DND-41 (cell line): ENCODE measurements around the gene SLC11A2.

Experiments used
- ATAC-seq: fragments of 200-7000 bp; cut with Tn5 transposase; 3 replicates; pipeline ENCODE4 v1.9.1; 2021; ENCODE audit warnings: low read depth; ENCODE audit not compliant: insufficient read depth
- DNase-seq: peaks from one replicate; pipeline ENCODE4 v3.0.0-alpha.2; 2020
- H2AFZ ChIP-seq: 2 replicates; pipeline ENCODE4 v1.6.0; 2012; ENCODE audit warnings: low read depth, low read length
- H3K27ac ChIP-seq: 2 replicates; pipeline ENCODE4 v1.5.1; 2012; ENCODE audit warnings: low read length, inconsistent platforms
- H3K27me3 ChIP-seq: fragments of 200-600 bp; sonication (generic); 2 replicates; pipeline ENCODE4 v1.6.0; 2012; ENCODE audit warnings: low read length, mild to moderate bottlenecking, inconsistent platforms; ENCODE audit not compliant: insufficient read depth, poor library complexity
- H3K36me3 ChIP-seq: 2 replicates; pipeline ENCODE4 v1.5.1; 2012; ENCODE audit warnings: low read length, inconsistent platforms; ENCODE audit not compliant: insufficient read depth
- H3K4me1 ChIP-seq: 2 replicates; pipeline ENCODE4 v1.5.1; 2012; ENCODE audit warnings: mild to moderate bottlenecking, low read length; ENCODE audit not compliant: insufficient read depth
- H3K4me2 ChIP-seq: 2 replicates; pipeline ENCODE4 v1.6.0; 2012; ENCODE audit warnings: mild to moderate bottlenecking, moderate library complexity, low read length, inconsistent platforms; ENCODE audit not compliant: insufficient read depth
- H3K4me3 ChIP-seq, 2 experiments: fragments of 200-600 bp in 1 of 2; shearing (Covaris generic) in 1 of 2; 2 replicates each; pipeline ENCODE4 v1.5.1; 2012 to 2016; ENCODE audit warnings: inconsistent platforms in 2 of 2, low read length in 2 of 2, mild to moderate bottlenecking in 2 of 2, low read depth in 1 of 2, moderate library complexity in 1 of 2
- H3K79me2 ChIP-seq: 2 replicates; pipeline ENCODE4 v1.6.0; 2012; ENCODE audit warnings: low read length, inconsistent platforms; ENCODE audit not compliant: insufficient read depth
- H3K9ac ChIP-seq: 2 replicates; pipeline ENCODE4 v1.6.0; 2012; ENCODE audit warnings: low read depth, mild to moderate bottlenecking, inconsistent platforms, low read length, moderate library complexity
- H3K9me3 ChIP-seq: 2 replicates; pipeline ENCODE4 v1.5.1; 2012; ENCODE audit warnings: low read length, moderate library complexity, mild to moderate bottlenecking, inconsistent platforms; ENCODE audit not compliant: insufficient read depth, severe bottlenecking
- H4K20me1 ChIP-seq: 2 replicates; pipeline ENCODE4 v1.6.0; 2012; ENCODE audit warnings: low read length; ENCODE audit not compliant: insufficient read depth
- EZH2 ChIP-seq: IDR thresholded peaks from 3 replicates; pipeline ENCODE4 v1.6.1; 2012; ENCODE audit warnings: borderline replicate concordance, low read depth, mild to moderate bottlenecking, moderate library complexity, low read length, inconsistent platforms; ENCODE audit not compliant: severe bottlenecking
- TF ChIP-seq, protein P1 (sequence below): IDR thresholded peaks from 2 replicates; pipeline ENCODE4 v1.5.1; 2012; ENCODE audit warnings: borderline replicate concordance, low read length, moderate library complexity, mild to moderate bottlenecking; ENCODE audit not compliant: poor library complexity, severe bottlenecking; ENCODE audit errors: extremely low read depth

Gene SLC11A2

DNA sequence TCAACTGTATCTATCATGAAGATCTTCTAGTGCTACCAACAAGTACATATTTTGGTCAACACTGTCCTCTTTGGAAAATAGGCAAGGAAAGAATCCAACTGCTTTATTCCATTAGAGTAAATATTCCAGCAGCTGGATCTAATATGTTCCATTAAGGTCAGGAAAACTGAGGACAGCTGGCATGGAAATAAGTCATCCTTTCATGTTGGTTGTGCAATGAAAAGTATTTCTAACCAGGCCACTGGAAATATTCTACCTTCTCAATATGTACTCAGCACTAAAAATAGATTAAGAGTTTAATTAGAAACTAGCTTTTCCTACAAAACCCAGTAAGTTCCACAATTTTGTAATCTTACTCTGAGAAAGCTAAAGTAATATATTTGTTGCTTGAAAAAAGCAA is 54.2 kb downstream of the SLC11A2 start:
- H3K4me3 ChIP-seq, result no peak overlapping the region
- no peak overlapping the region for H3K27ac ChIP-seq
- no peak for DNase-seq
- H3K27me3 ChIP-seq, result no peaks in the 10 kb centered on the region
- no peaks in the 10 kb centered on the region for H4K20me1 ChIP-seq
- no peak for TF ChIP-seq EZH2
- TF ChIP-seq, protein P1, sequence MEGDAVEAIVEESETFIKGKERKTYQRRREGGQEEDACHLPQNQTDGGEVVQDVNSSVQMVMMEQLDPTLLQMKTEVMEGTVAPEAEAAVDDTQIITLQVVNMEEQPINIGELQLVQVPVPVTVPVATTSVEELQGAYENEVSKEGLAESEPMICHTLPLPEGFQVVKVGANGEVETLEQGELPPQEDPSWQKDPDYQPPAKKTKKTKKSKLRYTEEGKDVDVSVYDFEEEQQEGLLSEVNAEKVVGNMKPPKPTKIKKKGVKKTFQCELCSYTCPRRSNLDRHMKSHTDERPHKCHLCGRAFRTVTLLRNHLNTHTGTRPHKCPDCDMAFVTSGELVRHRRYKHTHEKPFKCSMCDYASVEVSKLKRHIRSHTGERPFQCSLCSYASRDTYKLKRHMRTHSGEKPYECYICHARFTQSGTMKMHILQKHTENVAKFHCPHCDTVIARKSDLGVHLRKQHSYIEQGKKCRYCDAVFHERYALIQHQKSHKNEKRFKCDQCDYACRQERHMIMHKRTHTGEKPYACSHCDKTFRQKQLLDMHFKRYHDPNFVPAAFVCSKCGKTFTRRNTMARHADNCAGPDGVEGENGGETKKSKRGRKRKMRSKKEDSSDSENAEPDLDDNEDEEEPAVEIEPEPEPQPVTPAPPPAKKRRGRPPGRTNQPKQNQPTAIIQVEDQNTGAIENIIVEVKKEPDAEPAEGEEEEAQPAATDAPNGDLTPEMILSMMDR, result no peak
- H3K9ac ChIP-seq, result no peak overlapping the region
- H2AFZ ChIP-seq, result no peak overlapping the region
- no peak overlapping the region for H3K4me2 ChIP-seq
- H3K79me2 ChIP-seq, result no peaks in the 10 kb centered on the region
- peaks cover 30% of the 10 kb centered on the region for H3K36me3 ChIP-seq
- no peak for ATAC-seq
- peaks cover 2% of the 10 kb centered on the region for H3K9me3 ChIP-seq
- no peaks in the 10 kb centered on the region for H3K4me1 ChIP-seq

DNA sequence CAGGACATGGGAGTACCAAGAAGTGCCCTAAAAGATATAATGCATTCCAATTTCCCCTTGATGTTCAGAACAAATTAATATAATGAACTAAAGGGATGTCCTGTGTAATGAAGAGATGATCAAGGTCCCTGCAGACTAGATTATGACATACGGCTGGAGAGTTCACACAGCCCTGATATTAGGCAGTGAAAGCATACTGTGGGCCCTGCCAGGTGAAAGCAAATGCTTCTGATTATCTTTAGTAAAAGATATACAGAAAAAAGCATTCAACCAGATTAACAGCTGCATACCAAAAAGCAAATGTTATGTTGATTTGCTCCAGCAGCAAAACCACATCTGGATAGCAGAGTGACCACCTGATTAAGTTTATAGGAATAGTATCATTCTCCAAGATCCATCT is 61.8 kb downstream of the SLC11A2 start:
- Histone ChIP-seq H3K36me3 (0 out of 2 replicates have a peak, but pooled peaks cover 4% of the 10 kb centered on the region), H3K4me2 (no peak overlapping the region), H3K9me3 (no peaks in the 10 kb centered on the region), H3K79me2 (no peaks in the 10 kb centered on the region), H3K9ac (no peak overlapping the region), H3K4me1 (no peaks in the 10 kb centered on the region), H3K27me3 (no peaks in the 10 kb centered on the region), H3K4me3 (no peak overlapping the region), H2AFZ (no peak overlapping the region), H3K27ac (no peak overlapping the region), H4K20me1 (no peaks in the 10 kb centered on the region)
- TF ChIP-seq, protein P1, result no peak
- no peak for TF ChIP-seq EZH2
- DNase-seq (no peak), ATAC-seq (no peak)

DNA sequence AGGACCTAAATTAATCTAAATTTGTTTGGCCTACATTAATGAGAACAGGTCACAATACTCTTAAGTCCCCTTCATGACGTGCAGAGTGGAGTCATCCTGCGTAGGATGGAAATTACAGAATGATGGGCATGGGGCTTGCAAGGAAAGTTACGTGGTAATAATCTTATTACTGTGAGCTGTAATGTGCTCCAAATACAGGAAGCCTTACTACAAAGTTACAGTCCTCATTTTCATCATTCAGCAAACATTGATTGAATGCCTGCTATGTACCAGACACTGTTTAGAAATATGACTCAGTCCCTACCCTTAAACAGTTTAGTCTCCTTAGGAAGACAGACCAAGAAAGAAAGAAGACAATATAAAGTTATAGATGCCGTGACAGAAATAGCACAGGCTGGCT is 64.5 kb downstream of the SLC11A2 start:
- Histone ChIP-seq H3K4me1 (no peaks in the 10 kb centered on the region), H3K4me2 (no peak overlapping the region), H2AFZ (no peak overlapping the region), H3K27ac (no peak overlapping the region), H3K9me3 (no peaks in the 10 kb centered on the region), H3K27me3 (no peaks in the 10 kb centered on the region), H3K79me2 (no peaks in the 10 kb centered on the region), H3K9ac (no peak overlapping the region), H4K20me1 (no peaks in the 10 kb centered on the region), H3K36me3 (no peaks in the 10 kb centered on the region), H3K4me3 (no peak overlapping the region)
- ATAC-seq, result no peak
- no peak for TF ChIP-seq EZH2
- DNase-seq, result no peak

DNA sequence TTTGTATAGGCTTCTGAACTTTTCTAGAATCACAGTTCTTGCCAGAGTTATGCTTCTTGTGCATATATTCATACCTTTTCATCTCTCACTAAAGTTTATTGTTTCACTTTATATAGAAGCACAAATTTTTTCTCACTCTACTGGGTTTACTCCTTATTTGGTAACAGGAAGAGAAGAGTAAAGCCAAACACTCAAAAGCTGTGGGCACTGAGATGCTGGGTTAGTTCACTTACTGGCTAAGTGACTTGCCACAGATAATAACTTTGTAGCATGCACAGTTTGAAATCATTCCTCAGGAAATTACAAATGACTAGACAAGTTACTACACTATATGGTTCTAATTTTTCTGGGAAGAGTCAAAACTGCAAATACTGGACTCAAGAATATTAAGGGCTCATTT is 66.1 kb downstream of the SLC11A2 start:
- DNase-seq (no peak), ATAC-seq (peak; percentile 48; the same call in 1 of the 3 replicates)
- TF ChIP-seq EZH2, result no peak
- TF ChIP-seq, protein P1, result no peak
- H3K4me1 ChIP-seq, result no peaks in the 10 kb centered on the region
- H3K9ac ChIP-seq, result no peak overlapping the region
- no peak overlapping the region for H3K4me3 ChIP-seq
- H3K27ac ChIP-seq, result no peak overlapping the region
- H4K20me1 ChIP-seq, result no peaks in the 10 kb centered on the region
- H3K36me3 ChIP-seq, result no peaks in the 10 kb centered on the region
- no peaks in the 10 kb centered on the region for H3K9me3 ChIP-seq
- H3K27me3 ChIP-seq, result no peaks in the 10 kb centered on the region
- no peak overlapping the region for H2AFZ ChIP-seq
- no peak overlapping the region for H3K4me2 ChIP-seq
- H3K79me2 ChIP-seq, result no peaks in the 10 kb centered on the region
